Caki2 (cell line): Measurements from ENCODE around the gene ARMH4. TPM values are rescaled to one million over a fixed set of nuclear protein-coding genes. Genes with fewer than 3 reads are reported as not detected.

Experiments
- DNase-seq: peaks from one replicate; pipeline ENCODE4 v3.0.0-alpha.2; 2015; ENCODE audit warnings: low read depth
- in situ Hi-C: cut with HindIII; loops from 2 replicates; pipeline ENCODE4 v1.10.0; 2016; ENCODE audit warnings: low sequenced_read_pairs, low pct_unique_long_range_greater_than_20kb, mixed read lengths
- total RNA-seq: library from RNA; depleted of rRNA; stranded (reverse); fragments of >200 nt; shearing (Covaris generic); gene quantifications from 2 replicates; pipeline ENCODE4 v1.2.3, GENCODE V29; 2014; ENCODE audit warnings: low replicate concordance; rRNA removed

ARMH4 gene
- total RNA-seq: 0.10 and 0.35 TPM in 2 replicates

- in situ Hi-C loops: no loop called here
- peak; percentile 73 for DNase-seq
These were observed at the start of gene ARMH4 for GRCh38 chr14:58152014-58152857. Gene ARMH4, minus strand, starts transcription at chr14:58152213. Its CDS starts 12,855 bp downstream, at chr14:58139358.

- DNase-seq: no peak
- in situ Hi-C loops: no loop called here
These were observed 48.8 kb upstream of the ARMH4 start for GRCh38 chr14:58200846-58201245.

GRCh38 chr14:58200480-58200841, 48.4 kb upstream of the ARMH4 start:
- no peak for DNase-seq
- in situ Hi-C loops: no loop called here

- in situ Hi-C loops: no loop called here
- DNase-seq: peak; percentile 82
These were observed 47.9 kb upstream of the ARMH4 start, which contains the start of gene ACTR10 for GRCh38 chr14:58199726-58200479. Gene ACTR10, plus strand, starts transcription at chr14:58200149. Its CDS starts 69 bp downstream, at chr14:58200218.

- no peak for DNase-seq
- in situ Hi-C loops: no loop called here
These were observed 46.1 kb upstream of the ARMH4 start for GRCh38 chr14:58198086-58198485.

GRCh38 chr14:58196198-58196597, 44.2 kb upstream of the ARMH4 start:
- in situ Hi-C loops: no loop called here
- DNase-seq: no peak

GRCh38 chr14:58193542-58193941, 41.5 kb upstream of the ARMH4 start:
- peak; percentile 75 for DNase-seq
- in situ Hi-C loops: no loop called here

- no peak for DNase-seq
- in situ Hi-C loops: no loop called here
These were observed 40.0 kb upstream of the ARMH4 start for GRCh38 chr14:58191763-58192601.

GRCh38 chr14:58189176-58189575, 37.2 kb upstream of the ARMH4 start:
- DNase-seq: no peak
- in situ Hi-C loops: no loop called here

- in situ Hi-C loops: no loop called here
- no peak for DNase-seq
These were observed 25.1 kb upstream of the ARMH4 start for GRCh38 chr14:58177125-58177524.

- DNase-seq: peak; percentile 79
- in situ Hi-C loops: no loop called here
These were observed 19.1 kb upstream of the ARMH4 start for GRCh38 chr14:58171090-58171489.

- DNase-seq: no peak
- in situ Hi-C loops: no loop called here
These were observed 15.9 kb upstream of the ARMH4 start for GRCh38 chr14:58167891-58168290.

- DNase-seq: no peak
- in situ Hi-C loops: no loop called here
These were observed 15.0 kb upstream of the ARMH4 start for GRCh38 chr14:58167057-58167456.

- peak; percentile 42 for DNase-seq
- in situ Hi-C loops: no loop called here
These were observed 14.3 kb upstream of the ARMH4 start for GRCh38 chr14:58166005-58166983.

- no peak for DNase-seq
- in situ Hi-C loops: no loop called here
These were observed 8.5 kb upstream of the ARMH4 start for GRCh38 chr14:58160561-58160960.

GRCh38 chr14:58151133-58152013, 640 bp downstream of the ARMH4 start:
- in situ Hi-C loops: no loop called here
- peak; percentile 1 for DNase-seq
